ENCODE results near the gene TRIM8. TPM values are rescaled to one million over a fixed set of nuclear protein-coding genes. Genes with fewer than 3 reads are reported as not detected.

The TRIM8 gene
- total RNA-seq, 1 donor from 2014 or later = 126 TPM

DNA sequence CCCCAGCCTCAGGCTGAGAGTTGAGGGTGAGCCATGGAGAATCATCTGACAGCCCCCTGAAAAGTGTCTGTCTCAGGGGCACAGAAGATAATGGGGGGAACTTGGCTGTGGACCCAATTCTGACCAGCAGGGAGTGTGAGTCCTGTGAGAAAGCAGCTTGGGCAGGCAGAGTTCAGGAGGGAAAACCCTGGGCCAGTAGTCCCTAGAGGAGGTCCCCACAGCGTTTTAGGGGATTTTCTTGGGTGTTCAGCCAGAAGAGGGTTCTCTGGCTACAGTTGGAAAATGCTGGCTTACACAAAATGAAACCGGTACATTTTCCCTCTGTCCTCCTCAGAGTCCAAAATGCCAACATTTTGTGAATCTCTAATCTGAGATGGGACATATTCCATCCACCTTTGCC, 35.8 kb upstream of the TRIM8 start:
- H3K9me3 ChIP-seq = no peaks in the 10 kb centered on the region
- no peaks in the 10 kb centered on the region for H3K36me3 ChIP-seq
- peaks cover 32% of the 10 kb centered on the region for H3K4me1 ChIP-seq
- no peaks in the 10 kb centered on the region for H3K27me3 ChIP-seq
- intact Hi-C loops (cut with DNase I) = no loop called here
- H3K27ac ChIP-seq = no peak overlapping the region
- TF ChIP-seq POLR2A (IDR thresholded peaks at IDR 0.05) (no peak), POLR2AphosphoS5 (IDR thresholded peaks at IDR 0.05; ENCODE audit: insufficient read depth in 1 of 2, low read depth in 1 of 2) (no peak)
- TF ChIP-seq, protein P1, sequence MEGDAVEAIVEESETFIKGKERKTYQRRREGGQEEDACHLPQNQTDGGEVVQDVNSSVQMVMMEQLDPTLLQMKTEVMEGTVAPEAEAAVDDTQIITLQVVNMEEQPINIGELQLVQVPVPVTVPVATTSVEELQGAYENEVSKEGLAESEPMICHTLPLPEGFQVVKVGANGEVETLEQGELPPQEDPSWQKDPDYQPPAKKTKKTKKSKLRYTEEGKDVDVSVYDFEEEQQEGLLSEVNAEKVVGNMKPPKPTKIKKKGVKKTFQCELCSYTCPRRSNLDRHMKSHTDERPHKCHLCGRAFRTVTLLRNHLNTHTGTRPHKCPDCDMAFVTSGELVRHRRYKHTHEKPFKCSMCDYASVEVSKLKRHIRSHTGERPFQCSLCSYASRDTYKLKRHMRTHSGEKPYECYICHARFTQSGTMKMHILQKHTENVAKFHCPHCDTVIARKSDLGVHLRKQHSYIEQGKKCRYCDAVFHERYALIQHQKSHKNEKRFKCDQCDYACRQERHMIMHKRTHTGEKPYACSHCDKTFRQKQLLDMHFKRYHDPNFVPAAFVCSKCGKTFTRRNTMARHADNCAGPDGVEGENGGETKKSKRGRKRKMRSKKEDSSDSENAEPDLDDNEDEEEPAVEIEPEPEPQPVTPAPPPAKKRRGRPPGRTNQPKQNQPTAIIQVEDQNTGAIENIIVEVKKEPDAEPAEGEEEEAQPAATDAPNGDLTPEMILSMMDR (IDR thresholded peaks at IDR 0.05) = no peak
- DNase-seq (ENCODE audit: extremely low spot score in 2 of 2) = no peak
- no peak overlapping the region for H3K4me3 ChIP-seq

DNA sequence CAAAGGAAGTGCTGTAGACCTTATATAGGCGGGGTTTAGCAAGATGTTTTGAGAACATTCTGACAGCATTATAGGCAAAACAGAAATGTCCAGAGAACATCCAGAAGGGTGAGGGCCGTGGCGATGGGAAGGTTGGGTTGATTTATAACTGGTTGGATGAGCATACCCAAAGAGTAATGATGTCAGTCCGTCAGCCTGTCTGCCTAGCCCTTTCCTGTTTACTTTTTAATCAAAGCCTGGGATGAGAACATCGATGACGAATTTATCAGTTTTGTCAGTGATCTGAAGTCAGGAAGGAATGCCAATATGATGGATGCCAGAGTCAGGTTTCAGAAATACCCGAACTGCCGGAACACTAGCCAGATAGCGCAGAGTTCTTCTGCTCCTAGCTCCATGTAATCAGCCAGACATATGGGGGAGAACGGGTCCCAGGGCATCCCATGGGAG, 33.8 kb upstream of the TRIM8 start:
- TF ChIP-seq, protein P1 (IDR thresholded peaks at IDR 0.05) = no peak
- TF ChIP-seq POLR2A (IDR thresholded peaks at IDR 0.05) (no peak), POLR2AphosphoS5 (IDR thresholded peaks at IDR 0.05; ENCODE audit: insufficient read depth in 1 of 2, low read depth in 1 of 2) (no peak)
- Histone ChIP-seq H3K4me1 (peaks cover 45% of the 10 kb centered on the region), H3K27me3 (no peaks in the 10 kb centered on the region), H3K4me3 (no peak overlapping the region), H3K27ac (no peak overlapping the region), H3K36me3 (no peaks in the 10 kb centered on the region), H3K9me3 (no peaks in the 10 kb centered on the region)
- intact Hi-C loops (cut with DNase I) = no loop called here
- no peak for DNase-seq (ENCODE audit: extremely low spot score in 2 of 2)

DNA sequence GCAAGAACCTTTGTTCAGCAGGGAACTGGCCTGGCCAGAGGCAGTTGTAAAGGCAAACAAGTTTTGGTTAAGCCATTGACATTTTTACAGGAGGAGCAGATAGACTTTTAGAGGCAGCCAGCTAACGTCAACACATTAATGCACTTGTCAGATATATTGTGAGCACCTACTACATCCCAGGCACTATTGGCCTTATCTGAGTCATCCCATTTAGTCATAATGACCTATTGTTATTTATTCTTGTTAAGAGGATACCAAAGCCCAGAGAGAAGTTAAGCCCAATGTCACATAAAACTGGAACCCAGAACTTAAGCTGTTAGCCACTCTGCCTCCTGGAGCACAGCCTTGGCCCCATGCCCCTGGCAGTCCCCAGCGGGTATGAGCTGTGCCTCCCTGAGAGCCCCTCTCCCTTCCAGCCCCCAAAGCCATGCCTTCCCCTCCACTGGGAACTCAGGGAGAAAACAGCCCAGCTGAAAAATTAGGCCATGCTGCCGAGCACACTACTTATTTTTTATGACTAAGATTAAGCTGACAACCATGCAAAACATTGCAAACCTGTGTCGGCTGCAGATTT, 32.7 kb upstream of the TRIM8 start:
- Histone ChIP-seq H3K4me1 (peaks cover 57% of the 10 kb centered on the region), H3K36me3 (peaks cover 0 to 9% of the 10 kb centered on the region in 2 donors), H3K9me3 (no peaks in the 10 kb centered on the region), H3K4me3 (no peak overlapping the region), H3K27ac (peak overlapping the region; percentile 7), H3K27me3 (no peaks in the 10 kb centered on the region)
- TF ChIP-seq, protein P1 (IDR thresholded peaks at IDR 0.05) = no peak
- TF ChIP-seq POLR2AphosphoS5 (IDR thresholded peaks at IDR 0.05; ENCODE audit: insufficient read depth in 1 of 2, low read depth in 1 of 2) (peak in 1 of 2 donors; percentile 26), POLR2A (IDR thresholded peaks at IDR 0.05) (no peak)
- intact Hi-C loops (cut with DNase I) = no loop called here
- no peak for DNase-seq (ENCODE audit: extremely low spot score in 2 of 2)

DNA sequence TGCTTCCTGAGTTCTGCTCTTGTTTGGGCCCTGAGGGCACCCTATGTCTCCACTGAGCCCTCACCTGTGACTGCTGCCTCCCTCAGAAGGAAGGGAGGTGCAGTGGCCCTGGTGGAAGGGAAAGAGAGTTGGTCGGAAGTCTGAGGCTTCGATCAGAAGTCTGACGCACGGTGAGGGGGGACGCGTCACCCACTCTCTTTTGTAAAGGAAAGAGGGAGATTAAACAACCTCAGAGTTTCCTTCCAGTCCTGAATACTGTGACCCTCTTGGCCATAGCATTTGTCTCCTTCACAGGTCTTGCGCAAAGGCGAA, 31.4 kb upstream of the TRIM8 start:
- no peak for DNase-seq (ENCODE audit: extremely low spot score in 2 of 2)
- Histone ChIP-seq H3K27me3 (no peaks in the 10 kb centered on the region), H3K4me1 (peaks cover 61% of the 10 kb centered on the region), H3K4me3 (no peak overlapping the region), H3K9me3 (no peaks in the 10 kb centered on the region), H3K27ac (peak overlapping the region; percentile 36), H3K36me3 (peaks cover 0 to 12% of the 10 kb centered on the region in 2 donors)
- TF ChIP-seq POLR2AphosphoS5 (IDR thresholded peaks at IDR 0.05; ENCODE audit: insufficient read depth in 1 of 2, low read depth in 1 of 2) (peak in 1 of 2 donors; percentile 54), POLR2A (IDR thresholded peaks at IDR 0.05) (no peak)
- TF ChIP-seq, protein P1 (IDR thresholded peaks at IDR 0.05) = no peak
- intact Hi-C loops (cut with DNase I) = no loop called here

DNA sequence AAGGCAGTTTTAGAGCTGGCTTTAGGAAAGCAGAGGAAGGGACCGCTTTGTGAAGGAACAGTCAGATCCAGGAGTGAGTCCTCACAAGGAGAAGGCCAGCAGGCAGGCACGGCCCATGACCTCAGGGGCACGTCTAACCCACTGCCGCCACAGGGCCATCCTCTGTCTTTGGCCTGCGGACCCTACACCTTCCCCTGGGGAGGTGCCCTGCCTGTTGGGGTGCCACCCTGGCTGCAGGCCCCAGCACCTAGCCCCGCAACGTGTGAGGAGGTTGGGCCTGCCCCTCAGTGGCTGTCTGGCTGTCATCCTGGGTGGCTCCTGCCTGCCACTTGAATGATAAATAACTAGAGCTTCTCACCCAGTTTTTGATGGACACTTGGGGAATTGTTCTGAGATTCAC, 31.0 kb upstream of the TRIM8 start:
- Histone ChIP-seq H3K36me3 (peaks cover 0 to 12% of the 10 kb centered on the region in 2 donors), H3K9me3 (no peaks in the 10 kb centered on the region), H3K27me3 (no peaks in the 10 kb centered on the region), H3K4me1 (peaks cover 61% of the 10 kb centered on the region), H3K4me3 (no peak overlapping the region), H3K27ac (peak overlapping the region; percentile 36)
- TF ChIP-seq POLR2A (IDR thresholded peaks at IDR 0.05) (no peak), POLR2AphosphoS5 (IDR thresholded peaks at IDR 0.05; ENCODE audit: insufficient read depth in 1 of 2, low read depth in 1 of 2) (no peak)
- TF ChIP-seq, protein P1 (IDR thresholded peaks at IDR 0.05) = no peak
- intact Hi-C loops (cut with DNase I) = no loop called here
- no peak for DNase-seq (ENCODE audit: extremely low spot score in 2 of 2)

Data from vagina (tissue), 2 donors.